ENCODE data around the gene NUDT19. TPM values are rescaled to one million over a fixed set of nuclear protein-coding genes. Genes with fewer than 3 reads are reported as not detected.
"Not testable (repeated sequence)": the region's sequence is repeated elsewhere in the genome, so short reads cannot be mapped to it uniquely, and the experiment has no call there.

Gene NUDT19
- total and polyA plus RNA-seq, 5 experiments from 2014 or later = 2.5 to 11.5 (median 2.7) TPM

- H3K4me3 Mint-ChIP-seq = peak overlapping the region; percentile 89 to 97 (median 96)
- H3K9me3 Mint-ChIP-seq, ATAC-seq, DNase-seq, H3K27me3 Mint-ChIP-seq: not testable (repeated sequence)
- POLR2A ChIA-PET = interaction anchor here (1.8 kb wide), 1 partner anchor 18 kb away, joined by 25 read pairs; the partner anchor contains the start of genes ANKRD27 and RGS9BP
- peaks cover 19 to 36% (median 23%) of the 10 kb centered on the region in 3 donors for H3K36me3 Mint-ChIP-seq
- H3K27ac Mint-ChIP-seq = peak overlapping the region in 6 of 10 donors; percentile 4 to 93 (median 50)
- peaks cover 42 to 80% (median 74%) of the 10 kb centered on the region in 4 donors for H3K4me1 Mint-ChIP-seq
Measured at GRCh38 chr19:32694316-32694715, 2.7 kb downstream of the NUDT19 start.

DNA sequence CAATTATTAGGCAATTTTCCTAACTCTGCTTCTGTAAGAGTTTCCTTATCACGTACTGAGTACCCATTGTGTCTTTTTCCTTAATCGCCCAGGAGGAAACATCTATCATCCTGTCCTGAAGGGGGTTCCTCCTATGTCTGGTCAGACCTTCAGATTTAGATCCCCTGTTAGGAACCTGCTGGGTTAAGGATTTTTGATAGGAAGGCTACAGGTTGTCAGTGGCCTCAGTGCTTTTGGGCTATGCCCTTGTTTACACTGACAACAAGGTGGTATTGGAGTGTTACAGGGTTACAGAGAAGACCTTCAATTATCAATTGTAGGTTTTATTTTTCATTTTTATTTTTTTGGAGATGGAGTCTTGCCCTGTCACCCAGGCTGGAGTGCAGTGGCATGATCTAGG lies 3.2 kb downstream of the NUDT19 start:
- H3K36me3 Mint-ChIP-seq = peaks cover 23 to 40% (median 24%) of the 10 kb centered on the region in 3 donors
- POLR2A ChIA-PET, DNase-seq, H3K9me3 Mint-ChIP-seq, H3K27me3 Mint-ChIP-seq, ATAC-seq: not testable (repeated sequence)
- H3K4me3 Mint-ChIP-seq = peak overlapping the region in 9 of 10 donors; percentile 51 to 97 (median 96)
- H3K4me1 Mint-ChIP-seq = peaks cover 42 to 78% (median 75%) of the 10 kb centered on the region in 4 donors
- peak overlapping the region in 6 of 10 donors; percentile 4 to 93 (median 43) for H3K27ac Mint-ChIP-seq

DNA sequence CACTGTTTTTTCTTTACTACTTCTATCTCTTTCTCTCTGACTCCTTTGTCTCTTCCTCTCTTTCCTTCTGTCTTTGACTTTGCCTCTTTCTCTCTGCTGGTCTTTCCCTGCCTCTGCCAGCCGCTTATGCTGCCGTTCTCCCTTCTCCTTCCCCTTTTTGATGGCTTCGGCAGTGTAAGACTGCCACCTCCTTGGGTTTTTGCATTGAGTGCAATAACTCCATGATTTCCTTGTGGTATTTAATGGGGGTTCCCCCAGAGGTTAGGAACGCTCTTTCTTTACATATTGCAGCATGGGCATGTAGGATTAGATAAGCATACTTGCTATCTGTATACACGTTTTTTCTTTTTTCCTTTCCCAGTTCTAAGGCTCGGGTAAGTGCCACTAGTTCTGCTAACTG lies 3.9 kb downstream of the NUDT19 start:
- H3K27me3 Mint-ChIP-seq, DNase-seq, H3K9me3 Mint-ChIP-seq, POLR2A ChIA-PET, ATAC-seq: not testable (repeated sequence)
- peaks cover 23 to 47% (median 31%) of the 10 kb centered on the region in 3 donors for H3K36me3 Mint-ChIP-seq
- peak overlapping the region; percentile 1 to 77 (median 53) for H3K4me3 Mint-ChIP-seq
- H3K27ac Mint-ChIP-seq = peak overlapping the region in 4 of 10 donors; percentile 1 to 64 (median 36)
- H3K4me1 Mint-ChIP-seq = peaks cover 42 to 81% (median 75%) of the 10 kb centered on the region in 4 donors

GRCh38 chr19:32696771-32697170 lies 5.2 kb downstream of the NUDT19 start:
- not testable (repeated sequence) for H3K27me3 Mint-ChIP-seq, H3K9me3 Mint-ChIP-seq, H3K4me3 Mint-ChIP-seq, ATAC-seq, DNase-seq
- peaks cover 38 to 77% (median 73%) of the 10 kb centered on the region in 4 donors for H3K4me1 Mint-ChIP-seq
- peak overlapping the region in 2 of 10 donors; percentile 20 to 59 for H3K27ac Mint-ChIP-seq
- POLR2A ChIA-PET = interaction anchor here (0.7 kb wide), 1 partner anchor 22 kb away, joined by 4 read pairs; the partner anchor contains the start of genes ANKRD27 and RGS9BP
- H3K36me3 Mint-ChIP-seq = peaks cover 23 to 57% (median 31%) of the 10 kb centered on the region in 3 donors

DNA sequence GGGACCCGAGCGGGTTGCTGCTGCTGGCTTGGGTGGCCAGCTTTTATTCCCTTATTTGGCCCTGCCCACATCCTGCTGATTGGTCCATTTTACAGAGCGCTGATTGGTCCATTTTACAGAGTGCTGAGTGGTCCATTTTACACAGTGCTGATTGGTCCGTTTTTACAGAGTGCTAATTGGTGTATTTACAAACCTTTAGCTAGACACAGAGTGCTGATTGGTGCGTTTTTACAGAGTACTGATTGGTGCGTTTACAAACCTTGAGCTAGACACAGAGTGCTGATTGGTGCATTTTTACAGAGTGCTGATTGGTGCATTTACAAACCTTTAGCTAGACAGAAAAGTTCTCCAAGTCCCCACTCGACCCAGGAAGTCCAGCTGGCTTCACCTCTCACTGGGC lies 8.5 kb downstream of the NUDT19 start:
- H3K36me3 Mint-ChIP-seq = peaks cover 26 to 79% (median 50%) of the 10 kb centered on the region in 3 donors
- not testable (repeated sequence) for DNase-seq, H3K27me3 Mint-ChIP-seq, H3K4me3 Mint-ChIP-seq, ATAC-seq
- peak overlapping the region in 1 of 10 donors; percentile 20 for H3K27ac Mint-ChIP-seq
- H3K4me1 Mint-ChIP-seq = peaks cover 21 to 58% (median 49%) of the 10 kb centered on the region in 4 donors
- POLR2A ChIA-PET = interaction anchor here (0.7 to 1.2 kb wide), 3 partner anchors 17 to 25 kb away, joined by 3 to 4 read pairs (median 3); partner anchors contain the start of genes ANKRD27 and RGS9BP
- peaks cover 0 to 20% (median 6%) of the 10 kb centered on the region in 9 donors for H3K9me3 Mint-ChIP-seq

GRCh38 chr19:32702010-32702409 lies 10.4 kb downstream of the NUDT19 start:
- Mint-ChIP-seq H3K36me3 (peaks cover 26 to 74% (median 48%) of the 10 kb centered on the region in 3 donors), H3K27me3 (no peaks in the 10 kb centered on the region), H3K27ac (no peak overlapping the region), H3K4me1 (peaks cover 13 to 46% (median 39%) of the 10 kb centered on the region in 4 donors), H3K4me3 (no peak overlapping the region), H3K9me3 (peaks cover 0 to 20% (median 6%) of the 10 kb centered on the region in 9 donors)
- DNase-seq (no peak), ATAC-seq (no peak)
- POLR2A ChIA-PET = no interaction called here

DNA sequence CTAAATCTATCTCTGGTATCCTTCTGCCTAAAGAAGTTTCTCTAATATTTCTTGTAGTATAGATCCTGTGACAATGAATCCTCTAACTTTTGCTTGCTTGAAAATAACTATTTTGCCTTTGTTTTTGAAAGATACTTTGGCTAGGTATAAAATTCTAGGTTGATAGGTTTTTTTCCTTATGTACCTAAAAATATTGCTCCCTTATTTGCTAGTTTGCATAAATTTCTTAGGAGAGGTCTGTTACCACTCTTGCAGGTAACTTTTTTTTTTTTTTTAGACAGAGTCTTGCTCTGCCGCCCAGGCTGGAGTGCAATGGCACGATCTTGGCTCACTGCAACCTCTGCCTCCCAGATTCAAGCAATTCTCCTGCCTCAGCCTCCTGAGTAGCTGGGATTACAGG lies 12.4 kb downstream of the NUDT19 start:
- POLR2A ChIA-PET, H3K4me3 Mint-ChIP-seq, DNase-seq, H3K27me3 Mint-ChIP-seq, ATAC-seq, H3K27ac Mint-ChIP-seq: not testable (repeated sequence)
- H3K4me1 Mint-ChIP-seq = peaks cover 11 to 46% (median 33%) of the 10 kb centered on the region in 4 donors
- H3K9me3 Mint-ChIP-seq = peaks cover 0 to 20% (median 6%) of the 10 kb centered on the region in 9 donors
- peaks cover 10 to 62% (median 39%) of the 10 kb centered on the region in 3 donors for H3K36me3 Mint-ChIP-seq

DNA sequence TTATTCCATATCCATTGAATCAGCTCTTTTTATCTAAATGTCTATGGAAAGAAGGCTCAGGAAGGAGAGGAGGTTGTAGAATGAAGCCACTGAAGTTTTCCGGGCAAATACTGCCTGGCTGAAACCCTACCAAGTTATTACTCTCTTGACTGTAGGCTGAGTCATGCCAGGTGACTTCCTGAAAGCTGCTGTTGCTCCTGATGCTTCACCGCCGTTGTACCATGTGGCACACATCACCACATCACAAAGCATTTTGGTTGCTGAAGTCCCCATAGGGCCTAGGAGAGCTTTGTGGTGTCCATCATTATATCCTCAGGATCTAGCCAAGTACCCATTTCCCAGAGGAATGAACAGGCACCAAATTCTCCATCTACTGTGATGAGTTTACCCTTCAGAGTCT lies 16.8 kb downstream of the NUDT19 start:
- peak overlapping the region in 5 of 10 donors; percentile 12 to 39 (median 26) for H3K4me3 Mint-ChIP-seq
- DNase-seq (peak in 5 of 10 donors; percentile 9 to 47 (median 27)), ATAC-seq (peak; percentile 90 to 96)
- peaks cover 0 to 11% (median 6%) of the 10 kb centered on the region in 9 donors for H3K9me3 Mint-ChIP-seq
- H3K36me3 Mint-ChIP-seq = peaks cover 8 to 66% (median 21%) of the 10 kb centered on the region in 3 donors
- no peaks in the 10 kb centered on the region for H3K27me3 Mint-ChIP-seq
- POLR2A ChIA-PET = interaction anchor here (0.7 kb wide), 2 partner anchors 88 to 349 kb away, joined by 3 read pairs; no protein-coding TSS in a partner anchor
- peaks cover 12 to 25% (median 17%) of the 10 kb centered on the region in 4 donors for H3K4me1 Mint-ChIP-seq
- peak overlapping the region in 5 of 10 donors; percentile 6 to 82 (median 38) for H3K27ac Mint-ChIP-seq

DNA sequence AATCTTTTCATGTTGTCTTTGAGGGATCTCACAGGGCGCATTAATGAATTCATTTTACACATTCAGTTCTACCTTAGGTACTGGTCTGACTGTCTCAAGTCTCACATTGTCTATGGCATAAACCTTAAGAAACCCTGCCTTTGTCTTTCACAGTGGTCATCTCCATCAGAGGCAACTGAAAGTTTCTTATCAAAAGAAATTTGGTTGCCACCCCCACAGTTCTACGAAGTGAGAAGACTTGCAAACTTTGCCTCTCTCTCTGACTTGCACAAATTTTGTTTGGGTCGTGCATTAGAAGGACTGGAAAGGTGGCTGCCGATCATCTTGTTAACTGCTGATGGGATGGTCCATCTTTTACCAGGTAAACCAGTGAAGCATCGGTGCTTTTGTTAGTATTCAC lies 17.4 kb downstream of the NUDT19 start:
- POLR2A ChIA-PET = interaction anchor here (0.6 to 0.7 kb wide), 2 partner anchors 87 to 390 kb away, joined by 3 to 4 read pairs; no protein-coding TSS in a partner anchor
- Mint-ChIP-seq H3K4me1 (peaks cover 12 to 25% (median 17%) of the 10 kb centered on the region in 4 donors), H3K4me3 (peak overlapping the region in 2 of 10 donors; percentile 23 to 30), H3K36me3 (peaks cover 5 to 66% (median 20%) of the 10 kb centered on the region in 3 donors), H3K9me3 (peaks cover 0 to 7% (median 3%) of the 10 kb centered on the region in 9 donors), H3K27ac (peak overlapping the region in 2 of 10 donors; percentile 37 to 82), H3K27me3 (no peaks in the 10 kb centered on the region)
- DNase-seq (no peak), ATAC-seq (no peak)

- no peaks in the 10 kb centered on the region for H3K9me3 Mint-ChIP-seq
- H3K27me3 Mint-ChIP-seq = no peaks in the 10 kb centered on the region
- H3K36me3 Mint-ChIP-seq = peaks cover 0 to 63% (median 12%) of the 10 kb centered on the region in 3 donors
- POLR2A ChIA-PET = no interaction called here
- H3K4me1 Mint-ChIP-seq = peaks cover 9 to 20% (median 15%) of the 10 kb centered on the region in 4 donors
- DNase-seq (no peak), ATAC-seq (no peak)
- no peak overlapping the region for H3K4me3 Mint-ChIP-seq
- H3K27ac Mint-ChIP-seq = no peak overlapping the region
Measured at GRCh38 chr19:32711747-32712146, 20.1 kb downstream of the NUDT19 start.

GRCh38 chr19:32716203-32716602 lies 24.6 kb downstream of the NUDT19 start:
- H3K9me3 Mint-ChIP-seq, H3K4me3 Mint-ChIP-seq, H3K4me1 Mint-ChIP-seq, H3K27me3 Mint-ChIP-seq, POLR2A ChIA-PET, DNase-seq, ATAC-seq: not testable (repeated sequence)
- Mint-ChIP-seq H3K27ac (peak overlapping the region in 1 of 10 donors; percentile 36), H3K36me3 (peaks cover 0 to 36% (median 9%) of the 10 kb centered on the region in 3 donors)

DNA sequence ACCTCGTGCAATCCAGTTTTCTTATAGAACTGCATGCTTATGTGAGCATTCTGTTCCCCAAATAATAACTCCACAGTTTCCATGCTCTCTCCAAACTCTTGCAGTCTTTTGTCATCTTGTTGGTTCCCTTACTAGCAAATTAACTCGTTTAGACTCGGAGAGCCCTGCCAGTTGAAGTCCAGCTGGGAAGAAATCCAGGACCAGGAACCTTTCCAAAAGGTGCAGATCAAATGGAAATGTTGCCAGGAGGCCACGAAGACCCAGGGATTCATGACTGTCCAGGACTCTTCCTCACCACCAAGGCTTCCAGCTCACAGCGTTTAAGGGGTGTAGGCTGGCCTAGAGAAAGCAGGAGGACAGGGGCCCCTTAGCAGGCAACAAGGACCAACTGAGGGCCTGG lies 25.9 kb downstream of the NUDT19 start:
- H3K9me3 Mint-ChIP-seq = no peaks in the 10 kb centered on the region
- H3K4me3 Mint-ChIP-seq = no peak overlapping the region
- no peaks in the 10 kb centered on the region for H3K27me3 Mint-ChIP-seq
- H3K36me3 Mint-ChIP-seq = peaks cover 0 to 26% (median 9%) of the 10 kb centered on the region in 3 donors
- DNase-seq (no peak), ATAC-seq (no peak)
- POLR2A ChIA-PET = no interaction called here
- peaks cover 0 to 6% (median 2%) of the 10 kb centered on the region in 4 donors for H3K4me1 Mint-ChIP-seq
- peak overlapping the region in 1 of 10 donors; percentile 62 for H3K27ac Mint-ChIP-seq

DNA sequence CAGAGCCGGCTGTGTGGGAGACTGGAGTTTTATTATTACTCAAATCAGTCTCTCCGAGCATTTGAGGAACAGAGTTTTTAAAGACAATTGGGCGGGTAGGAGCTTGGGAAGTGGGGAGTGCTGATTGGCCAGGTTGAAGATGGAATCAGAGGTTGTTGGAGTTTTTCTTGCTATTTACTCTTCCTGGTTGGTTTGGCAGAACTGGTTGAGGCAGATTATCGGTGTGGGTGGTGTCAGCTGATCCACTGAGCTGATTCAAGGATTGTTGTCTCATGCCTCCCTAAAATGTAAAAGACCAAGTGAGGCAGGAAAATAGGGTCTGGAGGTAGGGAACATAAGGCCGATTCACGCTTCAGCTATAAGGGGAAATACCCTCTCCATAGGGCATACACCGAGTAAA lies 26.7 kb downstream of the NUDT19 start:
- POLR2A ChIA-PET = interaction anchor here (0.5 kb wide), 1 partner anchor 83 kb away, joined by 5 read pairs; no protein-coding TSS in a partner anchor
- no peaks in the 10 kb centered on the region for H3K27me3 Mint-ChIP-seq
- no peaks in the 10 kb centered on the region for H3K9me3 Mint-ChIP-seq
- ATAC-seq = no peak
- peaks cover 0 to 19% (median 8%) of the 10 kb centered on the region in 3 donors for H3K36me3 Mint-ChIP-seq
- peak overlapping the region in 1 of 10 donors; percentile 6 for H3K27ac Mint-ChIP-seq
- H3K4me3 Mint-ChIP-seq = no peak overlapping the region
- DNase-seq = no peak
- peaks cover 0 to 6% (median 2%) of the 10 kb centered on the region in 4 donors for H3K4me1 Mint-ChIP-seq

All from naive thymus-derived CD8-positive, alpha-beta T cell (primary cell).